GM12878 (cell line): ENCODE data around the gene SDK2. TPM values are rescaled to one million over a fixed set of nuclear protein-coding genes. Genes with fewer than 3 reads are reported as not detected.

Experiments used
- ATAC-seq: fragments of 200-7000 bp; cut with Tn5 transposase; 3 replicates; pipeline ENCODE4 v1.9.1; 2020; ENCODE audit warnings: mild to moderate bottlenecking, moderate library complexity
- BruUV-seq: library from RNA; stranded (reverse); fragments of 400-500 nt; replicated peaks from 2 replicates; lab custom pipeline; 2021; lab: Mats Ljungman, UMichigan
- CTCF ChIA-PET: fragments of 300-600 bp; sonication (Branson Sonifier 250); formaldehyde crosslinking; extraction: SDS; loops from one replicate; lab custom pipeline; 2021; ENCODE audit warnings: inconsistent platforms; lab: Yijun Ruan, JAX
- POLR2A ChIA-PET: fragments of 350-600 bp; formaldehyde crosslinking; extraction: SDS; loops from one replicate; lab custom pipeline; 2021; ENCODE audit warnings: inconsistent platforms; lab: Charles Lee
- RAD21 ChIA-PET: fragments of 300-600 bp; sonication (Branson Sonifier 250); formaldehyde crosslinking; loops from one replicate; lab custom pipeline; 2023; ENCODE audit warnings: antibody characterized with exemption; ENCODE audit not compliant: unreplicated experiment; lab: Charles Lee
- SMC1A ChIA-PET: fragments of 300-600 bp; sonication (Branson Sonifier 250); formaldehyde crosslinking; loops from one replicate; lab custom pipeline; 2023; ENCODE audit not compliant: unreplicated experiment, uncharacterized antibody; lab: Charles Lee
- DNase-seq: peaks from one replicate; pipeline ENCODE4 v3.0.0-alpha.2; 2011; ENCODE audit warnings: low read depth, low spot score
- FAIRE-seq: peaks from 3 replicates; lab custom pipeline; 2011; peaks lifted over from hg19 to GRCh38; lab: Jason Lieb, UNC
- H2AFZ ChIP-seq: 2 replicates; pipeline ENCODE4 v1.6.0; 2011; ENCODE audit warnings: low read depth, low read length, control low read depth; ENCODE audit not compliant: control insufficient read depth
- H3K27ac ChIP-seq: 2 replicates; pipeline ENCODE4 v1.5.1; 2011; ENCODE audit warnings: control low read depth; ENCODE audit not compliant: control insufficient read depth, insufficient read depth
- H3K27me3 ChIP-seq, 2 experiments: replicated peaks in 1 of 2; 2 replicates each; pipeline versions ENCODE4 v1.6.0 to v1.6.1; 2011; ENCODE audit warnings: low read length in 1 of 2; ENCODE audit not compliant: control insufficient read depth in 2 of 2, insufficient read depth in 2 of 2
- H3K36me3 ChIP-seq, 2 experiments: 2 replicates each; pipeline ENCODE4 v1.5.1; 2011; ENCODE audit warnings: low read length in 1 of 2; ENCODE audit not compliant: control insufficient read depth in 2 of 2, insufficient read depth in 2 of 2
- H3K4me1 ChIP-seq: 2 replicates; pipeline ENCODE4 v1.6.1; 2011; ENCODE audit warnings: mild to moderate bottlenecking, low read length, moderate library complexity, mixed read lengths; ENCODE audit not compliant: control insufficient read depth, insufficient read depth
- H3K4me2 ChIP-seq: 2 replicates; pipeline ENCODE4 v1.6.0; 2011; ENCODE audit warnings: control low read depth; ENCODE audit not compliant: control insufficient read depth, insufficient read depth
- H3K4me3 ChIP-seq: fragments of 200-600 bp; sonication (generic); 2 replicates; pipeline ENCODE4 v1.5.1; 2016
- H3K79me2 ChIP-seq: 2 replicates; pipeline ENCODE4 v1.6.0; 2011; ENCODE audit warnings: low read length; ENCODE audit not compliant: control insufficient read depth, insufficient read depth
- H3K9ac ChIP-seq: 2 replicates; pipeline ENCODE4 v1.8.0; 2011; ENCODE audit warnings: low read length, control low read depth, mixed read lengths; ENCODE audit not compliant: control insufficient read depth, insufficient read depth
- H3K9me3 ChIP-seq: replicated peaks from 3 replicates; pipeline ENCODE4 v1.5.1; 2011; ENCODE audit warnings: mild to moderate bottlenecking, low read length; ENCODE audit not compliant: control insufficient read depth, insufficient read depth
- H4K20me1 ChIP-seq: 2 replicates; pipeline ENCODE4 v1.6.0; 2011; ENCODE audit not compliant: control insufficient read depth, insufficient read depth
- EZH2 ChIP-seq: IDR thresholded peaks from 2 replicates; pipeline ENCODE4 v1.6.1; 2012; ENCODE audit warnings: low read depth, mild to moderate bottlenecking, control low read depth, inconsistent platforms, low read length, borderline replicate concordance; ENCODE audit not compliant: control insufficient read depth
- JUND ChIP-seq: IDR thresholded peaks from 2 replicates; pipeline ENCODE4 v1.6.1; 2012; ENCODE audit warnings: low read depth, mild to moderate bottlenecking, low read length, improper control_type of control experiment, moderate library complexity
- KDM1A ChIP-seq: fragments of 200-600 bp; sonication (generic); IDR thresholded peaks from 2 replicates; pipeline ENCODE4 v1.6.1; 2016; ENCODE audit warnings: borderline replicate concordance
- NR2C1 ChIP-seq: fragments of 450-650 bp; IDR thresholded peaks from 2 replicates; pipeline ENCODE4 v1.6.1; 2017; ENCODE audit warnings: antibody characterized with exemption, mild to moderate bottlenecking, moderate library complexity
- RBBP5 ChIP-seq: fragments of 200-600 bp; sonication (generic); conservative IDR thresholded peaks from 2 replicates; pipeline ENCODE4 v1.6.1; 2016
- ZNF384 ChIP-seq: IDR thresholded peaks from 2 replicates; pipeline ENCODE4 v1.6.1; 2012; ENCODE audit warnings: low read depth, mild to moderate bottlenecking, low read length, improper control_type of control experiment, borderline replicate concordance
- WGBS: methylation state at CpG from one replicate; pipeline ENCODE4 v1.1.6; 2016; ENCODE audit warnings: low lambda C conversion rate; ENCODE audit not compliant: insufficient replicate concordance, insufficient coverage; ENCODE audit errors: missing lambda C conversion rate; 5-methylcytosine and 5-hydroxymethylcytosine counted together
- in situ Hi-C: fragments of 300-500 bp; cut with MboI; formaldehyde crosslinking; loops from 9 replicates; pipeline ENCODE4 v1.14.3; 2018; ENCODE audit warnings: mixed read lengths
- intact Hi-C: fragments of 100-400 bp; cut with micrococcal nuclease; formaldehyde crosslinking; loops from one replicate; pipeline ENCODE4 v1.14.2; 2022; ENCODE audit not compliant: unreplicated experiment
- polyA plus RNA-seq, 11 experiments: library from polyadenylated mRNA; depleted of rRNA in 4 of 11; unstranded in 6 of 11; stranded (reverse) in 5 of 11; fragments of >200 nt; fragmentation: Nextera tagmentation in 4 of 11; fragmentation: Illumina TruSeq in 1 of 11; extraction: Ambion mirVana in 4 of 11; extraction: Trizol in 1 of 11; gene quantifications; 1 replicate in 1 of 11; 2 replicates in 10 of 11; pipeline versions ENCODE4 v1.2.1 to v1.2.3, GENCODE V29; 2011 to 2016; ENCODE audit warnings: inconsistent platforms in 2 of 11, missing spikeins in 2 of 11, low read depth in 1 of 11
- total RNA-seq, 4 experiments: library from RNA; depleted of rRNA in 3 of 4; stranded (reverse); fragments of >200 nt in 3 of 4; fragmentation: Illumina TruSeq in 1 of 4; extraction: Trizol in 1 of 4; gene quantifications; 2 replicates each; pipeline versions ENCODE4 v1.2.1 to v1.2.3, GENCODE V29; 2013 to 2021
- TF ChIP-seq, protein P1 (sequence below): fragments of 450-650 bp; formaldehyde crosslinking; IDR thresholded peaks from 2 replicates; pipeline ENCODE4 v1.4.0; 2022; ENCODE audit warnings: mild to moderate bottlenecking, moderate library complexity
- TF ChIP-seq, protein P2 (sequence below): fragments of 450-650 bp; IDR thresholded peaks from 2 replicates; pipeline ENCODE4 v1.6.1; 2018; ENCODE audit warnings: mild to moderate bottlenecking, low read depth, moderate library complexity; ENCODE audit not compliant: partially characterized antibody
- TF ChIP-seq, protein P3 (sequence below): fragments of 450-650 bp; formaldehyde crosslinking; IDR thresholded peaks from 2 replicates; pipeline ENCODE4 v1.5.0; 2022; ENCODE audit warnings: mild to moderate bottlenecking, missing genetic modification characterization

SDK2 gene
- total and polyA plus RNA-seq, 10 of the 15 experiments (the other 5 are each of a cell fraction or from before 2014, with no cell fraction given) = 0.03 to 0.08 (median 0.03) TPM; not detected in 7

DNA sequence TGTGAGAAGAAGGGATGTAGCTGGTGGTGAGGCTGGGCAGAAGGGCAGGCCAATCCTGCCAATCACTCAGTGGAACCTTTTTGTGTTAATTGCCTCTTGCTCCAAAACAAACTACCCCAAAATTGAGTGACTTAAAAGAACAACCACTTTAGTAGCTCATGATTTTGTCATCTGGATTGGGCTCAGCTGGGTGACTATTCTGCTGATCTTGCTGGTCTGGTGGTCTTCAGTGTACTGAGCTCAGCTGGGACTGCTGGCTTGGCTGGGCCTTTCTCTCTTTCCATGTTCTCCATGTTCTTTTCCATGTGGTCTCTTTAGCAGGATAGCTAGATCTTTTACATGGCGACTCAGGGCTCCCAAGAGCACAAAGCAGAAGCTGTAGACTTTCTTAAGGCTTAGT, 37.7 kb upstream of the SDK2 start (continued):
- TF ChIP-seq EZH2 (no peak), ZNF384 (no peak), JUND (no peak)
- TF ChIP-seq, protein P1, sequence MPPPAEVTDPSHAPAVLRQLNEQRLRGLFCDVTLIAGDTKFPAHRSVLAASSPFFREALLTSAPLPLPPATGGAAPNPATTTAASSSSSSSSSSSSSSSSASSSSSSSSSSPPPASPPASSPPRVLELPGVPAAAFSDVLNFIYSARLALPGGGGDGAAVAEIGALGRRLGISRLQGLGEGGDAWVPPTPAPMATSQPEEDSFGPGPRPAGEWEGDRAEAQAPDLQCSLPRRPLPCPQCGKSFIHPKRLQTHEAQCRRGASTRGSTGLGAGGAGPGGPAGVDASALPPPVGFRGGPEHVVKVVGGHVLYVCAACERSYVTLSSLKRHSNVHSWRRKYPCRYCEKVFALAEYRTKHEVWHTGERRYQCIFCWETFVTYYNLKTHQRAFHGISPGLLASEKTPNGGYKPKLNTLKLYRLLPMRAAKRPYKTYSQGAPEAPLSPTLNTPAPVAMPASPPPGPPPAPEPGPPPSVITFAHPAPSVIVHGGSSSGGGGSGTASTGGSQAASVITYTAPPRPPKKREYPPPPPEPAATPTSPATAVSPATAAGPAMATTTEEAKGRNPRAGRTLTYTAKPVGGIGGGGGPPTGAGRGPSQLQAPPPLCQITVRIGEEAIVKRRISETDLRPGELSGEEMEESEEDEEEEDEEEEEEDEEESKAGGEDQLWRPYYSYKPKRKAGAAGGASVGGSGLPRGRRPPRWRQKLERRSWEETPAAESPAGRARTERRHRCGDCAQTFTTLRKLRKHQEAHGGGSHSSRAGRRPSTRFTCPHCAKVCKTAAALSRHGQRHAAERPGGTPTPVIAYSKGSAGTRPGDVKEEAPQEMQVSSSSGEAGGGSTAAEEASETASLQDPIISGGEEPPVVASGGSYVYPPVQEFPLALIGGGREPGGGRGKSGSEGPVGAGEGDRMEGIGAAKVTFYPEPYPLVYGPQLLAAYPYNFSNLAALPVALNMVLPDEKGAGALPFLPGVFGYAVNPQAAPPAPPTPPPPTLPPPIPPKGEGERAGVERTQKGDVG (CRISPR knock-in tag) = no peak
- TF ChIP-seq, all 136 proteins: peak for 0

DNA sequence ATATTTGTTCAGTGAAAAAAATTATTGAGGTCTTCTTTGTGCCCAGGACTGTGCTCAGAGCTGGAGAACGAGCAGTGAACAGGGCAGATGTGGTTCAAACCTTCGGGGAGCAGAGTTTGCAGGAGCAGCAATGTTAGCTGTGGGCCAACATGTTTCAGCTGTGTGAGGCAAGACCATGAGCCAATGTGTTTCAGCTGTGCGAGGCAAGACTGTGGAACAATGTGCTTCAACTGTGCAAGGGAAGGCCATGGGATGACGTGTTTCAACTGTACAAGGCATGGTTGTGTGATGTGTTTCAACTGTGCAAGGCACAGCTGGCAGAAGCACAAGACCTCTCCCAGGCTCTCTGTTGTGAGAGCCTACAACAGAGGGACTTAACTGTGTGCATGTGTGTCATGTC, 35.2 kb upstream of the SDK2 start:
- Histone ChIP-seq H3K27ac (no peak overlapping the region), H3K36me3 (no peaks in the 10 kb centered on the region), H4K20me1 (no peaks in the 10 kb centered on the region), H3K4me1 (no peaks in the 10 kb centered on the region), H3K9ac (no peak overlapping the region), H2AFZ (no peak overlapping the region), H3K27me3 (no peaks in the 10 kb centered on the region), H3K79me2 (no peaks in the 10 kb centered on the region), H3K4me3 (no peak overlapping the region), H3K9me3 (no peaks in the 10 kb centered on the region), H3K4me2 (no peak overlapping the region)
- FAIRE-seq (no peak), ATAC-seq (no peak), DNase-seq (no peak)
- 17% methylated on average over 4 of the region's 4 CpGs for WGBS
- ChIA-PET SMC1A (no interaction called here), CTCF (no interaction called here), POLR2A (no interaction called here), RAD21 (no interaction called here)
- BruUV-seq = no TSS peak
- in situ Hi-C loops (no loop called here), intact Hi-C loops (no loop called here)
- no peak for TF ChIP-seq RBBP5
- no peak for TF ChIP-seq NR2C1
- TF ChIP-seq, protein P2, sequence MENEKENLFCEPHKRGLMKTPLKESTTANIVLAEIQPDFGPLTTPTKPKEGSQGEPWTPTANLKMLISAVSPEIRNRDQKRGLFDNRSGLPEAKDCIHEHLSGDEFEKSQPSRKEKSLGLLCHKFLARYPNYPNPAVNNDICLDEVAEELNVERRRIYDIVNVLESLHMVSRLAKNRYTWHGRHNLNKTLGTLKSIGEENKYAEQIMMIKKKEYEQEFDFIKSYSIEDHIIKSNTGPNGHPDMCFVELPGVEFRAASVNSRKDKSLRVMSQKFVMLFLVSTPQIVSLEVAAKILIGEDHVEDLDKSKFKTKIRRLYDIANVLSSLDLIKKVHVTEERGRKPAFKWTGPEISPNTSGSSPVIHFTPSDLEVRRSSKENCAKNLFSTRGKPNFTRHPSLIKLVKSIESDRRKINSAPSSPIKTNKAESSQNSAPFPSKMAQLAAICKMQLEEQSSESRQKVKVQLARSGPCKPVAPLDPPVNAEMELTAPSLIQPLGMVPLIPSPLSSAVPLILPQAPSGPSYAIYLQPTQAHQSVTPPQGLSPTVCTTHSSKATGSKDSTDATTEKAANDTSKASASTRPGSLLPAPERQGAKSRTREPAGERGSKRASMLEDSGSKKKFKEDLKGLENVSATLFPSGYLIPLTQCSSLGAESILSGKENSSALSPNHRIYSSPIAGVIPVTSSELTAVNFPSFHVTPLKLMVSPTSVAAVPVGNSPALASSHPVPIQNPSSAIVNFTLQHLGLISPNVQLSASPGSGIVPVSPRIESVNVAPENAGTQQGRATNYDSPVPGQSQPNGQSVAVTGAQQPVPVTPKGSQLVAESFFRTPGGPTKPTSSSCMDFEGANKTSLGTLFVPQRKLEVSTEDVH = no peak
- TF ChIP-seq, protein P3, sequence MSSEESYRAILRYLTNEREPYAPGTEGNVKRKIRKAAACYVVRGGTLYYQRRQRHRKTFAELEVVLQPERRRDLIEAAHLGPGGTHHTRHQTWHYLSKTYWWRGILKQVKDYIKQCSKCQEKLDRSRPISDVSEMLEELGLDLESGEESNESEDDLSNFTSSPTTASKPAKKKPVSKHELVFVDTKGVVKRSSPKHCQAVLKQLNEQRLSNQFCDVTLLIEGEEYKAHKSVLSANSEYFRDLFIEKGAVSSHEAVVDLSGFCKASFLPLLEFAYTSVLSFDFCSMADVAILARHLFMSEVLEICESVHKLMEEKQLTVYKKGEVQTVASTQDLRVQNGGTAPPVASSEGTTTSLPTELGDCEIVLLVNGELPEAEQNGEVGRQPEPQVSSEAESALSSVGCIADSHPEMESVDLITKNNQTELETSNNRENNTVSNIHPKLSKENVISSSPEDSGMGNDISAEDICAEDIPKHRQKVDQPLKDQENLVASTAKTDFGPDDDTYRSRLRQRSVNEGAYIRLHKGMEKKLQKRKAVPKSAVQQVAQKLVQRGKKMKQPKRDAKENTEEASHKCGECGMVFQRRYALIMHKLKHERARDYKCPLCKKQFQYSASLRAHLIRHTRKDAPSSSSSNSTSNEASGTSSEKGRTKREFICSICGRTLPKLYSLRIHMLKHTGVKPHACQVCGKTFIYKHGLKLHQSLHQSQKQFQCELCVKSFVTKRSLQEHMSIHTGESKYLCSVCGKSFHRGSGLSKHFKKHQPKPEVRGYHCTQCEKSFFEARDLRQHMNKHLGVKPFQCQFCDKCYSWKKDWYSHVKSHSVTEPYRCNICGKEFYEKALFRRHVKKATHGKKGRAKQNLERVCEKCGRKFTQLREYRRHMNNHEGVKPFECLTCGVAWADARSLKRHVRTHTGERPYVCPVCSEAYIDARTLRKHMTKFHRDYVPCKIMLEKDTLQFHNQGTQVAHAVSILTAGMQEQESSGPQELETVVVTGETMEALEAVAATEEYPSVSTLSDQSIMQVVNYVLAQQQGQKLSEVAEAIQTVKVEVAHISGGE (CRISPR knock-in tag) = no peak
- TF ChIP-seq KDM1A = no peak
